Hepatocyte (in vitro differentiated cells): ENCODE measurements around the gene TUBB2A. TPM values are rescaled to one million over a fixed set of nuclear protein-coding genes. Genes with fewer than 3 reads are reported as not detected.
A peak's percentile ranks its signal among the peaks of the same experiment; 100 is the strongest.

ENCODE experiments used
- DNase-seq: peaks from one replicate; pipeline ENCODE4 v3.0.0-alpha.2; 2016; ENCODE audit warnings: low spot score
- H2AFZ ChIP-seq: fragments of 200-600 bp; sonication (generic); 2 replicates; pipeline ENCODE4 v1.6.0; 2016; ENCODE audit warnings: antibody characterized with exemption, mild to moderate bottlenecking
- H3K27ac ChIP-seq: fragments of 200-600 bp; sonication (generic); 2 replicates; pipeline ENCODE4 v1.5.1; 2016; ENCODE audit warnings: mild to moderate bottlenecking
- H3K27me3 ChIP-seq: fragments of 200-600 bp; sonication (generic); 2 replicates; pipeline ENCODE4 v1.6.1; 2016
- H3K36me3 ChIP-seq: fragments of 200-600 bp; sonication (generic); replicated peaks from 2 replicates; pipeline ENCODE4 v1.5.1; 2016; ENCODE audit warnings: low read depth; ENCODE audit not compliant: insufficient read depth
- H3K4me1 ChIP-seq: fragments of 200-600 bp; sonication (generic); 2 replicates; pipeline ENCODE4 v1.5.1; 2016; ENCODE audit warnings: mild to moderate bottlenecking, moderate library complexity; ENCODE audit not compliant: insufficient read depth
- H3K4me2 ChIP-seq: fragments of 200-600 bp; sonication (generic); 2 replicates; pipeline ENCODE4 v1.6.0; 2016
- H3K4me3 ChIP-seq: fragments of 200-600 bp; sonication (generic); 2 replicates; pipeline ENCODE4 v1.5.1; 2016; ENCODE audit warnings: mild to moderate bottlenecking
- H3K79me2 ChIP-seq: fragments of 200-600 bp; sonication (generic); 2 replicates; pipeline ENCODE4 v1.6.0; 2017; ENCODE audit warnings: mild to moderate bottlenecking
- H3K9me2 ChIP-seq: fragments of 200-600 bp; sonication (generic); replicated peaks from 2 replicates; pipeline ENCODE4 v1.6.0; 2017; ENCODE audit warnings: mild to moderate bottlenecking; ENCODE audit not compliant: insufficient read depth
- H3K9me3 ChIP-seq: fragments of 200-600 bp; sonication (generic); 2 replicates; pipeline ENCODE4 v1.5.1; 2016; ENCODE audit warnings: low read depth, mild to moderate bottlenecking
- H4K20me1 ChIP-seq: fragments of 200-600 bp; sonication (generic); 2 replicates; pipeline ENCODE4 v1.6.0; 2016; ENCODE audit warnings: mild to moderate bottlenecking; ENCODE audit not compliant: insufficient read depth, poor library complexity, severe bottlenecking
- EZH2 ChIP-seq: fragments of 200-600 bp; sonication (generic); IDR thresholded peaks from 2 replicates; pipeline ENCODE4 v1.6.1; 2016; ENCODE audit warnings: antibody characterized with exemption, mild to moderate bottlenecking, borderline replicate concordance
- EZH2phosphoT487 ChIP-seq: fragments of 200-600 bp; sonication (generic); IDR thresholded peaks from one replicate; pipeline ENCODE4 v1.6.1; 2018; ENCODE audit warnings: antibody characterized with exemption, mild to moderate bottlenecking, low read depth, moderate library complexity; ENCODE audit not compliant: unreplicated experiment, severe bottlenecking
- WGBS: methylation state at CpG from one replicate; pipeline ENCODE4 v1.1.6; 2016; ENCODE audit warnings: low lambda C conversion rate; ENCODE audit errors: missing lambda C conversion rate; 5-methylcytosine and 5-hydroxymethylcytosine counted together
- polyA plus RNA-seq: library from polyadenylated mRNA; unstranded; fragments of >200 nt; fragmentation: Nextera tagmentation; extraction: Ambion mirVana; gene quantifications from 2 replicates; pipeline ENCODE4 v1.2.1, GENCODE V29; 2016
- total RNA-seq: library from RNA; depleted of rRNA; stranded (reverse); fragments of >200 nt; gene quantifications from 2 replicates; pipeline ENCODE4 v1.2.3, GENCODE V29; 2014
- TF ChIP-seq, protein P1 (sequence below): fragments of 200-600 bp; sonication (generic); IDR thresholded peaks from 2 replicates; pipeline ENCODE4 v1.5.1; 2016; ENCODE audit warnings: antibody characterized with exemption, mild to moderate bottlenecking; ENCODE audit not compliant: poor library complexity

The TUBB2A gene
- total and polyA plus RNA-seq, 2 experiments from 2014 or later, result 115 to 183 TPM

DNA sequence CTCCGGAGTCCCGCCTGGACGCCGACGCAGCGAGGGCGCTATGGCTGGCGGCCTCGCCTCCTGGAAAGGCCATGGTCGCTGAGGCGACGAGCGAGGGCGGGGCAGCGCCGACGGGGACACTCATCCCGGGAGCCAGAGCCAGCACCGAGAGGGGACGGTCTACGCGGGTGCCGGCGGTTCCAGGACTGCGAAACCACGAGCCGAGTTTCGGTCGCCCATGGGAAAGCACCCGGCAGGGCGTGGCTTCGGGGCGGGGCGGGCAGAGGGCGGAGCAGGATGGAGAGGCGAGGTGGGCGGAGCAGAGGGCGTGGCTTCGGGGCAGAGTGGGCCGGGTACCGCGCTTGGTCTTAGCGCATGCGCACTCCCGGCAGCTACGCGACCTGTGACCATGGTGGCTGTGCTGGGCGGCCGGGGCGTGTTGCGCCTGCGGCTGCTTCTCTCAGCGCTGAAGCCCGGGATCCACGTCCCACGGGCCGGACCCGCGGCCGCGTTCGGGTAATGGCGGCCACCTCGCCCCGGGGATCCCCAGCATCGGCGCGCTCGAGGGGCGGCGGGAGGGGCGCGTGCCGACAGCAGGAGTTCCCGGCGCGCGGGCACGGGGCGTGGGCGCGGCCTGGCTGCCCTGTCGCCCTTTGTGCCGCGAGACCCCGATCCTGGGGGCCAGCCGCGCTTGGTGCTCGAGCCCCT, 38.8 kb downstream of the TUBB2A start, which contains the start of gene BPHL:
BPHL (plus strand) TSS at position 359 of the 687 bp plus-strand sequence; CDS start at position 389, 30 bp downstream.
- Histone ChIP-seq H3K9me3 (no peaks in the 10 kb centered on the region), H3K27ac (peak within 1 kb of the TSS; percentile 99), H3K79me2 (peaks cover 20% of the 10 kb centered on the region), H2AFZ (peak within 1 kb of the TSS; percentile 63), H3K4me3 (peak within 1 kb of the TSS; percentile 74), H3K27me3 (no peaks in the 10 kb centered on the region), H3K9me2 (no peaks in the 10 kb centered on the region), H3K36me3 (no peaks in the 10 kb centered on the region), H3K4me1 (peaks cover 19% of the 10 kb centered on the region), H3K4me2 (peak within 1 kb of the TSS; percentile 80), H4K20me1 (no peaks in the 10 kb centered on the region)
- peak; percentile 99 for DNase-seq
- under 1% methylated on average over 42 of the region's 89 CpGs for WGBS
- TF ChIP-seq, protein P1, sequence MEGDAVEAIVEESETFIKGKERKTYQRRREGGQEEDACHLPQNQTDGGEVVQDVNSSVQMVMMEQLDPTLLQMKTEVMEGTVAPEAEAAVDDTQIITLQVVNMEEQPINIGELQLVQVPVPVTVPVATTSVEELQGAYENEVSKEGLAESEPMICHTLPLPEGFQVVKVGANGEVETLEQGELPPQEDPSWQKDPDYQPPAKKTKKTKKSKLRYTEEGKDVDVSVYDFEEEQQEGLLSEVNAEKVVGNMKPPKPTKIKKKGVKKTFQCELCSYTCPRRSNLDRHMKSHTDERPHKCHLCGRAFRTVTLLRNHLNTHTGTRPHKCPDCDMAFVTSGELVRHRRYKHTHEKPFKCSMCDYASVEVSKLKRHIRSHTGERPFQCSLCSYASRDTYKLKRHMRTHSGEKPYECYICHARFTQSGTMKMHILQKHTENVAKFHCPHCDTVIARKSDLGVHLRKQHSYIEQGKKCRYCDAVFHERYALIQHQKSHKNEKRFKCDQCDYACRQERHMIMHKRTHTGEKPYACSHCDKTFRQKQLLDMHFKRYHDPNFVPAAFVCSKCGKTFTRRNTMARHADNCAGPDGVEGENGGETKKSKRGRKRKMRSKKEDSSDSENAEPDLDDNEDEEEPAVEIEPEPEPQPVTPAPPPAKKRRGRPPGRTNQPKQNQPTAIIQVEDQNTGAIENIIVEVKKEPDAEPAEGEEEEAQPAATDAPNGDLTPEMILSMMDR, result no peak
- no peak for TF ChIP-seq EZH2
- TF ChIP-seq EZH2phosphoT487, result no peak

DNA sequence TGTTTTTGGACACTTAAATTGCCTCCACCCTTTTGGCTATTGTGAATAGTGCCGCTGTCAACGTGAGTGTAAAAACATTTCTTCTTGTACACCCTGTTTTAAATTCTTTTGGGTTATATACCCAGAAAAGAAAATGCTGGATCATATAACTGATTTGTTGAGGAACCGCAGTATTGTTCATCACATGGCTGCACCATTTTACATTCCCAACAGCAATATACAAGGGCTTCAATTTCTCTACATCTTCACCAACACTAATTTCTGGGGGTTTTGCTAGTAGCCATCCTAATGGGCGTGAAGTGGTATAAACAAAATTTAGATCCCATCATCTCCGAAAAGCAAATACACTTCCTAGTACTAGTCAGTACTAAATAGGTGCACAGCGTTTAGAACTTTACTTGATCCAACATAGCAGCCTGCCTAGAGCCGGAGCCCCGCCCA, 39.4 kb downstream of the TUBB2A start:
- no peaks in the 10 kb centered on the region for H4K20me1 ChIP-seq
- H3K9me2 ChIP-seq, result no peaks in the 10 kb centered on the region
- DNase-seq, result no peak
- H3K79me2 ChIP-seq, result peaks cover 20% of the 10 kb centered on the region
- H3K4me2 ChIP-seq, result peak overlapping the region; percentile 78
- WGBS, result 21% methylated on average over 8 of the region's 8 CpGs
- H3K27me3 ChIP-seq, result no peaks in the 10 kb centered on the region
- peaks cover 19% of the 10 kb centered on the region for H3K4me1 ChIP-seq
- H3K27ac ChIP-seq, result peak overlapping the region; percentile 99
- H3K4me3 ChIP-seq, result peak overlapping the region; percentile 74
- no peaks in the 10 kb centered on the region for H3K36me3 ChIP-seq
- TF ChIP-seq, protein P1, result no peak
- TF ChIP-seq EZH2 (no peak), EZH2phosphoT487 (no peak)
- peak overlapping the region; percentile 63 for H2AFZ ChIP-seq
- no peaks in the 10 kb centered on the region for H3K9me3 ChIP-seq

DNA sequence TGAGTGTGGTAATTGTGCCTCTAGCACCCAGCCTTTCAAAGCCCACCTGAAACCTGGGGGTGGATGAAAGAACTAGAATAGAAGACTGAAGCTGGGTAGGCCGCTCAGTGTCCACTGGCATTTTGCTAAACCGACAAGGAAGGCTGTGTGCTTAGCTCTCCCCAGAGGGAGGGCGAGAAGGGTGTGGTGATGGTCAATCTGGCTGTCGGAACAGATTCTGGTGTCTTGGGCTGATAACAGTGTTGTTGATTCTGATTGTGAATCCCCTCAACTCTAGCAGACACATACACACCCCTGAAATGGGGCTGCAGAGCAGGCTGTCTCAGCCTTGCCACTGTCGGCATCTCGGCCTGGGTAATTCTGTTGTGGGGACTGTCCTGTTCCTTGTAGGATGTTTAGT, 43.0 kb downstream of the TUBB2A start:
- no peaks in the 10 kb centered on the region for H3K9me3 ChIP-seq
- no peaks in the 10 kb centered on the region for H3K27me3 ChIP-seq
- H3K4me1 ChIP-seq, result peaks cover 6% of the 10 kb centered on the region
- no peaks in the 10 kb centered on the region for H3K36me3 ChIP-seq
- no peak overlapping the region for H3K27ac ChIP-seq
- no peak overlapping the region for H3K4me2 ChIP-seq
- H3K79me2 ChIP-seq, result peaks cover 5% of the 10 kb centered on the region
- no peaks in the 10 kb centered on the region for H3K9me2 ChIP-seq
- no peak overlapping the region for H3K4me3 ChIP-seq
- no peak overlapping the region for H2AFZ ChIP-seq
- TF ChIP-seq, protein P1, result no peak
- TF ChIP-seq EZH2phosphoT487 (no peak), EZH2 (no peak)
- 93% methylated on average over 6 of the region's 6 CpGs for WGBS
- DNase-seq, result no peak
- H4K20me1 ChIP-seq, result no peaks in the 10 kb centered on the region
